Transverse colon (tissue), 4 donors: ENCODE results near the gene NUMA1.

Experiments used
- EP300 ChIP-seq: sonication (generic); formaldehyde crosslinking; IDR thresholded peaks from one replicate; pipeline ENCODE4 v1.6.1; 2017; ENCODE audit warnings: antibody characterized with exemption, low read depth
- POLR2A ChIP-seq: fragments of 450-650 bp; IDR thresholded peaks from one replicate; pipeline ENCODE4 v1.6.1; 2016; ENCODE audit warnings: antibody characterized with exemption, mild to moderate bottlenecking, moderate library complexity
- POLR2AphosphoS5 ChIP-seq, 3 donors: sonication (generic); formaldehyde crosslinking; IDR thresholded peaks; one replicate each; pipeline ENCODE4 v1.6.1; 2016; ENCODE audit warnings: antibody characterized with exemption in 3 of 3
- TF ChIP-seq, protein P1 (sequence below), 5 experiments: fragments of 200-600 bp in 3 of 5; fragments of 450-650 bp in 2 of 5; sonication (generic) in 3 of 5; IDR thresholded peaks; 1 replicate in 2 of 5; 2 replicates in 3 of 5; pipeline ENCODE4 v1.5.1; 2016 to 2017; ENCODE audit warnings: antibody characterized with exemption in 5 of 5, inconsistent platforms in 3 of 5, mild to moderate bottlenecking in 2 of 5, moderate library complexity in 1 of 5

- TF ChIP-seq, protein P1, sequence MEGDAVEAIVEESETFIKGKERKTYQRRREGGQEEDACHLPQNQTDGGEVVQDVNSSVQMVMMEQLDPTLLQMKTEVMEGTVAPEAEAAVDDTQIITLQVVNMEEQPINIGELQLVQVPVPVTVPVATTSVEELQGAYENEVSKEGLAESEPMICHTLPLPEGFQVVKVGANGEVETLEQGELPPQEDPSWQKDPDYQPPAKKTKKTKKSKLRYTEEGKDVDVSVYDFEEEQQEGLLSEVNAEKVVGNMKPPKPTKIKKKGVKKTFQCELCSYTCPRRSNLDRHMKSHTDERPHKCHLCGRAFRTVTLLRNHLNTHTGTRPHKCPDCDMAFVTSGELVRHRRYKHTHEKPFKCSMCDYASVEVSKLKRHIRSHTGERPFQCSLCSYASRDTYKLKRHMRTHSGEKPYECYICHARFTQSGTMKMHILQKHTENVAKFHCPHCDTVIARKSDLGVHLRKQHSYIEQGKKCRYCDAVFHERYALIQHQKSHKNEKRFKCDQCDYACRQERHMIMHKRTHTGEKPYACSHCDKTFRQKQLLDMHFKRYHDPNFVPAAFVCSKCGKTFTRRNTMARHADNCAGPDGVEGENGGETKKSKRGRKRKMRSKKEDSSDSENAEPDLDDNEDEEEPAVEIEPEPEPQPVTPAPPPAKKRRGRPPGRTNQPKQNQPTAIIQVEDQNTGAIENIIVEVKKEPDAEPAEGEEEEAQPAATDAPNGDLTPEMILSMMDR (IDR thresholded peaks at IDR 0.05) = no peak
- TF ChIP-seq POLR2A (no peak), EP300 (no peak), POLR2AphosphoS5 (IDR thresholded peaks at IDR 0.05) (no peak)
Measured at GRCh38 chr11:72061739-72062396, 18.5 kb downstream of the NUMA1 start.
